ENCODE data around the gene WNT8B.

Gene WNT8B

GRCh38 chr10:100481462-100482081, 18.8 kb downstream of the WNT8B start:
- TF ChIP-seq SIN3A (IDR thresholded peaks at IDR 0.05; ENCODE audit: borderline replicate concordance, insufficient read depth, low read length) (no peak), POLR2AphosphoS5 (IDR thresholded peaks at IDR 0.05; ENCODE audit: low read depth, low read length) (no peak), TAF1 (IDR thresholded peaks at IDR 0.05; ENCODE audit: borderline replicate concordance, insufficient read depth, low read length) (no peak), REST (IDR thresholded peaks at IDR 0.05; ENCODE audit: insufficient read depth in 1 of 2, low read depth in 2 of 2, low read length in 2 of 2) (no peak), FOXP2 (optimal IDR thresholded peaks at IDR 0.05; ENCODE audit: borderline replicate concordance, extremely low read depth, extremely low read length, insufficient read depth) (no peak)

- TF ChIP-seq POLR2AphosphoS5 (IDR thresholded peaks at IDR 0.05; ENCODE audit: low read depth, low read length) (no peak), FOXP2 (optimal IDR thresholded peaks at IDR 0.05; ENCODE audit: borderline replicate concordance, extremely low read depth, extremely low read length, insufficient read depth) (no peak), SIN3A (IDR thresholded peaks at IDR 0.05; ENCODE audit: borderline replicate concordance, insufficient read depth, low read length) (no peak), TAF1 (IDR thresholded peaks at IDR 0.05; ENCODE audit: borderline replicate concordance, insufficient read depth, low read length) (no peak), REST (IDR thresholded peaks at IDR 0.05; ENCODE audit: insufficient read depth in 1 of 2, low read depth in 2 of 2, low read length in 2 of 2) (no peak)
Measured at GRCh38 chr10:100482181-100482833, 19.5 kb downstream of the WNT8B start.

GRCh38 chr10:100482834-100483185, 20.0 kb downstream of the WNT8B start:
- TF ChIP-seq POLR2AphosphoS5 (IDR thresholded peaks at IDR 0.05; ENCODE audit: low read depth, low read length) (no peak), REST (IDR thresholded peaks at IDR 0.05; ENCODE audit: insufficient read depth in 1 of 2, low read depth in 2 of 2, low read length in 2 of 2) (no peak)

- TF ChIP-seq REST (IDR thresholded peaks at IDR 0.05; ENCODE audit: insufficient read depth in 1 of 2, low read depth in 2 of 2, low read length in 2 of 2), result no peak
- TF ChIP-seq SIN3A (IDR thresholded peaks at IDR 0.05; ENCODE audit: borderline replicate concordance, insufficient read depth, low read length), result no peak
- TF ChIP-seq POLR2AphosphoS5 (IDR thresholded peaks at IDR 0.05; ENCODE audit: low read depth, low read length), result no peak
- TF ChIP-seq FOXP2 (optimal IDR thresholded peaks at IDR 0.05; ENCODE audit: borderline replicate concordance, extremely low read depth, extremely low read length, insufficient read depth), result no peak
- no peak for TF ChIP-seq TAF1 (IDR thresholded peaks at IDR 0.05; ENCODE audit: borderline replicate concordance, insufficient read depth, low read length)
Measured at GRCh38 chr10:100483876-100484666, 21.3 kb downstream of the WNT8B start.
